OCI-LY3 (cell line): Measurements from ENCODE around the gene ARHGAP19.

Experiments
- H2AFZ ChIP-seq: fragments of 200-600, 300-600 bp; shearing (Covaris generic); 2 replicates; pipeline ENCODE4 v1.6.0; 2014; ENCODE audit warnings: antibody characterized with exemption, low read depth, low read length
- H3K27ac ChIP-seq: fragments of 200-600, 300-600 bp; sonication (generic); 2 replicates; pipeline ENCODE4 v1.5.1; 2014; ENCODE audit warnings: mild to moderate bottlenecking, low read length, moderate library complexity, mixed read lengths
- H3K27me3 ChIP-seq: fragments of 200-600, 300-600 bp; sonication (generic); 2 replicates; pipeline ENCODE4 v1.6.1; 2014; ENCODE audit warnings: low read depth, low read length, mixed read lengths
- H3K36me3 ChIP-seq: fragments of 200-600, 300-600 bp; sonication (generic); replicated peaks from 2 replicates; pipeline ENCODE3; 2014; ENCODE audit warnings: low read depth, low read length, mixed read lengths
- H3K4me1 ChIP-seq: fragments of 300-600, 200-600 bp; sonication (generic); 2 replicates; pipeline ENCODE4 v1.6.1; 2014; ENCODE audit warnings: low read length, mixed read lengths
- H3K4me2 ChIP-seq: fragments of 200-600, 300-600 bp; sonication (generic); 2 replicates; pipeline ENCODE4 v1.6.1; 2014; ENCODE audit warnings: low read length, mixed read lengths
- H3K4me3 ChIP-seq: fragments of 300-600, 200-600 bp; sonication (generic); 2 replicates; pipeline ENCODE4 v1.5.1; 2014; ENCODE audit warnings: antibody characterized with exemption, mild to moderate bottlenecking, low read length, moderate library complexity
- H3K79me2 ChIP-seq: fragments of 300-600, 200-600 bp; shearing (Covaris generic); 2 replicates; pipeline ENCODE4 v1.6.1; 2014; ENCODE audit warnings: mild to moderate bottlenecking, low read length, mixed read lengths
- H3K9ac ChIP-seq: fragments of 300-600, 200-600 bp; shearing (Covaris generic); 2 replicates; pipeline ENCODE4 v1.6.0; 2014; ENCODE audit warnings: mild to moderate bottlenecking, low read length, moderate library complexity
- H3K9me3 ChIP-seq: fragments of 200-600, 300-600 bp; shearing (Covaris generic); 2 replicates; pipeline ENCODE4 v1.6.1; 2014; ENCODE audit warnings: low read length, mixed read lengths; ENCODE audit not compliant: insufficient read depth
- H4K20me1 ChIP-seq: fragments of 200-600, 300-600 bp; sonication (generic); 2 replicates; pipeline ENCODE4 v1.6.1; 2016; ENCODE audit warnings: low read length, mixed read lengths; ENCODE audit not compliant: insufficient read depth
- EZH2phosphoT487 ChIP-seq: fragments of 200-600 bp; shearing (Covaris generic); IDR thresholded peaks from 2 replicates; pipeline ENCODE4 v1.6.1; 2018; ENCODE audit warnings: antibody characterized with exemption, mixed run types, low read depth
- TF ChIP-seq, protein P1 (sequence below): fragments of 200-600, 300-600 bp; sonication (generic); IDR thresholded peaks from 2 replicates; pipeline ENCODE4 v1.5.1; 2014; ENCODE audit warnings: antibody characterized with exemption, low read length, low read depth

Gene ARHGAP19

DNA sequence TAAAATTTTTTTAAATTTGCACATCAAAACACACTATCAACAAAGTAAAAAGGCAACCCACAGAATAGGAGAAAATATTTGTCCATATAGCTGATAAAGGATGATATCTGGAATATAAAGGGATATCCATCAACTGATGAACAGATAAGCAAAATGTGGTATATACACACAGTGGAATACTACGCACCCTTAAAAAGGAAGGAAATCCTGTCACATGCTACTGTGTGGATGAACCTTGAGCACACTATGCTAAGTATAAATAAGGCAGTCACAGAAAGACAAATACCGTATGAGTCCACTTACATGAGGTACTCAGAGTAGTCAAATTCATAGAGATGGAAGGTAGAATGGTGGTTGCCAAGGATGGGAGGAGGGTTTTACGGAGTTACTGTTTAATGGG lies 37.7 kb downstream of the ARHGAP19 start:
- Histone ChIP-seq H3K27ac (no peak overlapping the region), H3K4me1 (no peaks in the 10 kb centered on the region), H3K27me3 (no peaks in the 10 kb centered on the region), H3K36me3 (peaks cover 18% of the 10 kb centered on the region), H2AFZ (no peak overlapping the region), H3K4me2 (no peak overlapping the region), H3K4me3 (no peak overlapping the region), H3K9ac (no peak overlapping the region), H3K9me3 (no peaks in the 10 kb centered on the region), H3K79me2 (no peaks in the 10 kb centered on the region), H4K20me1 (no peaks in the 10 kb centered on the region)
- no peak for TF ChIP-seq EZH2phosphoT487
- TF ChIP-seq, protein P1, sequence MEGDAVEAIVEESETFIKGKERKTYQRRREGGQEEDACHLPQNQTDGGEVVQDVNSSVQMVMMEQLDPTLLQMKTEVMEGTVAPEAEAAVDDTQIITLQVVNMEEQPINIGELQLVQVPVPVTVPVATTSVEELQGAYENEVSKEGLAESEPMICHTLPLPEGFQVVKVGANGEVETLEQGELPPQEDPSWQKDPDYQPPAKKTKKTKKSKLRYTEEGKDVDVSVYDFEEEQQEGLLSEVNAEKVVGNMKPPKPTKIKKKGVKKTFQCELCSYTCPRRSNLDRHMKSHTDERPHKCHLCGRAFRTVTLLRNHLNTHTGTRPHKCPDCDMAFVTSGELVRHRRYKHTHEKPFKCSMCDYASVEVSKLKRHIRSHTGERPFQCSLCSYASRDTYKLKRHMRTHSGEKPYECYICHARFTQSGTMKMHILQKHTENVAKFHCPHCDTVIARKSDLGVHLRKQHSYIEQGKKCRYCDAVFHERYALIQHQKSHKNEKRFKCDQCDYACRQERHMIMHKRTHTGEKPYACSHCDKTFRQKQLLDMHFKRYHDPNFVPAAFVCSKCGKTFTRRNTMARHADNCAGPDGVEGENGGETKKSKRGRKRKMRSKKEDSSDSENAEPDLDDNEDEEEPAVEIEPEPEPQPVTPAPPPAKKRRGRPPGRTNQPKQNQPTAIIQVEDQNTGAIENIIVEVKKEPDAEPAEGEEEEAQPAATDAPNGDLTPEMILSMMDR, result no peak

DNA sequence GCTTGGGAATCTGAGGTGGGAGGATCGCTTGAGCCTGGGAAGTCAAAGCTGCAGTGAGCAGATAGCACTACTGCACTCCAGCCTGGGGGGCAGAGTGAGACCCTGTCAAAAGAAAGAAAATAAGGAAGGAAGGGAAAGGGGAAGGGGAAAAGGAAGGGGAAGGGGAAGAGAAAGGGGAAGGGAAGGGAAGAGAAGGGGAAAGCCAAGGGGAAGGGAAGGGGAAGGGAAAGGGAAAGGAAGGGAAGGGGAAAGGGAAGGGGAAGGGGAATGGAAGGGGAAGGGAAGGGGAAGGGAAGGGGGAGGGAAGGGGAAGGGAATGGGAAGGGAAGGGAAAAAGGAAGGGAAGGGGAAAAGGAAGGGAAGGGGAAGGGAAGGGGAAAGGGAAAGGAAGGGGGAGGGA lies 41.5 kb downstream of the ARHGAP19 start:
- no peak overlapping the region for H3K27ac ChIP-seq
- no peak overlapping the region for H3K4me2 ChIP-seq
- no peak overlapping the region for H3K4me3 ChIP-seq
- no peaks in the 10 kb centered on the region for H4K20me1 ChIP-seq
- no peak overlapping the region for H2AFZ ChIP-seq
- peaks cover 11% of the 10 kb centered on the region for H3K36me3 ChIP-seq
- H3K9ac ChIP-seq, result no peak overlapping the region
- no peaks in the 10 kb centered on the region for H3K4me1 ChIP-seq
- no peaks in the 10 kb centered on the region for H3K79me2 ChIP-seq
- H3K27me3 ChIP-seq, result no peaks in the 10 kb centered on the region
- no peaks in the 10 kb centered on the region for H3K9me3 ChIP-seq
- TF ChIP-seq, protein P1, result no peak
- no peak for TF ChIP-seq EZH2phosphoT487

GRCh38 chr10:97243836-97244235 lies 48.6 kb downstream of the ARHGAP19 start:
- Histone ChIP-seq H3K79me2 (no peaks in the 10 kb centered on the region), H3K4me3 (no peak overlapping the region), H3K9me3 (no peaks in the 10 kb centered on the region), H4K20me1 (no peaks in the 10 kb centered on the region), H3K36me3 (peaks cover 7% of the 10 kb centered on the region), H3K9ac (no peak overlapping the region), H3K4me1 (no peaks in the 10 kb centered on the region), H3K27me3 (no peaks in the 10 kb centered on the region), H3K27ac (no peak overlapping the region), H2AFZ (no peak overlapping the region), H3K4me2 (no peak overlapping the region)
- TF ChIP-seq, protein P1, result no peak
- TF ChIP-seq EZH2phosphoT487, result no peak

- Histone ChIP-seq H3K27me3 (no peaks in the 10 kb centered on the region), H3K27ac (no peak overlapping the region), H2AFZ (no peak overlapping the region), H3K79me2 (no peaks in the 10 kb centered on the region), H3K4me2 (no peak overlapping the region), H3K9me3 (no peaks in the 10 kb centered on the region), H4K20me1 (no peaks in the 10 kb centered on the region), H3K4me1 (no peaks in the 10 kb centered on the region), H3K9ac (no peak overlapping the region), H3K4me3 (no peak overlapping the region), H3K36me3 (peaks cover 6% of the 10 kb centered on the region)
- no peak for TF ChIP-seq EZH2phosphoT487
- TF ChIP-seq, protein P1, result no peak
Observed at GRCh38 chr10:97238855-97239254, 53.6 kb downstream of the ARHGAP19 start.
